HepG2 (cell line): Measurements from ENCODE around the gene KCNJ14.
A peak's percentile ranks its signal among the peaks of the same experiment; 100 is the strongest.

Experiments used
- BRCA1 ChIP-seq: sonication (generic); formaldehyde crosslinking; IDR thresholded peaks from 2 replicates; pipeline ENCODE4 v1.4.0; 2020; ENCODE audit warnings: missing genetic modification reagents
- GFI1 ChIP-seq: sonication (generic); formaldehyde crosslinking; IDR thresholded peaks from 2 replicates; pipeline ENCODE4 v1.5.0; 2020; ENCODE audit warnings: missing genetic modification reagents, mild to moderate bottlenecking, borderline replicate concordance
- POLR2AphosphoS5 ChIP-seq: IDR thresholded peaks from 2 replicates; pipeline ENCODE4 v1.6.1; 2012; ENCODE audit warnings: low read depth, low read length
- ZNF589 ChIP-seq: sonication (generic); formaldehyde crosslinking; conservative IDR thresholded peaks from 2 replicates; pipeline ENCODE4 v1.8.0; 2022; ENCODE audit warnings: mild to moderate bottlenecking, moderate library complexity, missing genetic modification reagents
- TF ChIP-seq, protein P1 (sequence below): sonication (generic); formaldehyde crosslinking; IDR thresholded peaks from 2 replicates; pipeline ENCODE4 v1.5.0; 2020; ENCODE audit warnings: mild to moderate bottlenecking, missing genetic modification reagents, moderate library complexity

DNA sequence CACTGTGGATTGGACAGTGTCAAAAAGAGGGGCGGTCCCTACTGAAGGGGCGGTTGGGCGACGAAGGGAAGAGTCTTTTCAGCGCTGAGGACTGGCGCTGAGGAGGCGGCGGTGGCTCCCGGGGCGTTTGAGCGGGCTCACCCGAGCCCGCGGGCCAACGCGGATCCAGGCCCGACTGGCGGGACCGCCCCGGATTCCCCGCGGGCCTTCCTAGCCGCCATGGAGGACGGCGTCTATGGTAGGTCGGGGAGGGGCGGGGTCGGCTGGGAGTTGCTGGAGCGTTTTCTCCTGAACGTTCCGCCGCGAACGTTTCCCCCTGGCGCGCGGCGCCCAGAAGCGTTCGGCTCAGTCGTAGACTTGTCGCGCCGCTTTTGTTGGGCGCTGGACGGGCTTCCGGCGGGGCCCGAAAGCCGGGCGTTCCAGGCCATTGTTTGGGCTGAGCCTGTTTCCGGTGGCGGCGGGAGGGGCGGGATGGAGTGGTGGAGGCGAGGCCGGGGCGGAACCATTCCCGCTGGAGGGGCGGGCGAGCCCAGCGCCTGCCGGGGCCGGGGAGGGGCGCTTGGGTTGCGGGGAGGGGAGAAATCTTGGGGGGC, 14.0 kb downstream of the KCNJ14 start, which contains the start of gene CYTH2:
- TF ChIP-seq BRCA1 (CRISPR knock-in tag) (no peak), GFI1 (CRISPR knock-in tag) (no peak; the same call in 1 of the 2 replicates), POLR2AphosphoS5 (peak; percentile 77), ZNF589 (CRISPR knock-in tag) (no peak)
- TF ChIP-seq, protein P1, sequence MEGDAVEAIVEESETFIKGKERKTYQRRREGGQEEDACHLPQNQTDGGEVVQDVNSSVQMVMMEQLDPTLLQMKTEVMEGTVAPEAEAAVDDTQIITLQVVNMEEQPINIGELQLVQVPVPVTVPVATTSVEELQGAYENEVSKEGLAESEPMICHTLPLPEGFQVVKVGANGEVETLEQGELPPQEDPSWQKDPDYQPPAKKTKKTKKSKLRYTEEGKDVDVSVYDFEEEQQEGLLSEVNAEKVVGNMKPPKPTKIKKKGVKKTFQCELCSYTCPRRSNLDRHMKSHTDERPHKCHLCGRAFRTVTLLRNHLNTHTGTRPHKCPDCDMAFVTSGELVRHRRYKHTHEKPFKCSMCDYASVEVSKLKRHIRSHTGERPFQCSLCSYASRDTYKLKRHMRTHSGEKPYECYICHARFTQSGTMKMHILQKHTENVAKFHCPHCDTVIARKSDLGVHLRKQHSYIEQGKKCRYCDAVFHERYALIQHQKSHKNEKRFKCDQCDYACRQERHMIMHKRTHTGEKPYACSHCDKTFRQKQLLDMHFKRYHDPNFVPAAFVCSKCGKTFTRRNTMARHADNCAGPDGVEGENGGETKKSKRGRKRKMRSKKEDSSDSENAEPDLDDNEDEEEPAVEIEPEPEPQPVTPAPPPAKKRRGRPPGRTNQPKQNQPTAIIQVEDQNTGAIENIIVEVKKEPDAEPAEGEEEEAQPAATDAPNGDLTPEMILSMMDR (CRISPR knock-in tag), result no peak
